ENCODE measurements around the gene MPHOSPH10.

- TF ChIP-seq CTCF (conservative IDR thresholded peaks at IDR 0.05; ENCODE audit: low read depth, low read length) = no peak
- no peak for TF ChIP-seq MXI1 (IDR thresholded peaks at IDR 0.05; ENCODE audit: borderline replicate concordance, low read depth, low read length)
- TF ChIP-seq RAD21 (IDR thresholded peaks at IDR 0.05; ENCODE audit: low read length) = no peak
- no peak for TF ChIP-seq NFE2L2 (IDR thresholded peaks at IDR 0.05; ENCODE audit: low read depth, low read length)
- no peak for TF ChIP-seq POLR2A (IDR thresholded peaks at IDR 0.05; ENCODE audit: low read depth, low read length)
These were observed 42.7 kb downstream of the MPHOSPH10 start for GRCh38 chr2:71173096-71173495.
